Vagina (tissue), 2 donors: Measurements from ENCODE around the gene C1orf105. TPM values are rescaled to one million over a fixed set of nuclear protein-coding genes. Genes with fewer than 3 reads are reported as not detected.

ENCODE experiments used
- DNase-seq, 2 donors: peaks; one replicate each; pipeline ENCODE4 v3.0.0-alpha.2; 2017; ENCODE audit errors: extremely low spot score in 2 of 2
- H3K27ac ChIP-seq: fragments of 200-600 bp; sonication (generic); one replicate; pipeline ENCODE4 v1.5.1; 2019
- H3K27me3 ChIP-seq: fragments of 200-600 bp; sonication (generic); one replicate; pipeline ENCODE4 v1.5.1; 2019
- H3K36me3 ChIP-seq, 2 donors: fragments of 200-600 bp; sonication (generic); one replicate each; pipeline ENCODE4 v1.5.1; 2017 to 2019
- H3K4me1 ChIP-seq: fragments of 200-600 bp; sonication (generic); one replicate; pipeline ENCODE4 v1.5.1; 2019
- H3K4me3 ChIP-seq, 2 donors: fragments of 200-600 bp; sonication (generic); 1 replicate in 1 of 2; 2 replicates in 1 of 2; pipeline ENCODE4 v1.5.1; 2016 to 2019
- H3K9me3 ChIP-seq: fragments of 200-600 bp; sonication (generic); one replicate; pipeline ENCODE4 v1.5.1; 2019
- POLR2A ChIP-seq, 2 donors: fragments of 450-650 bp; IDR thresholded peaks; one replicate each; pipeline ENCODE4 v1.6.1; 2017; ENCODE audit warnings: antibody characterized with exemption in 2 of 2, mild to moderate bottlenecking in 2 of 2, moderate library complexity in 2 of 2
- POLR2AphosphoS5 ChIP-seq, 2 donors: sonication (generic); formaldehyde crosslinking; IDR thresholded peaks; one replicate each; pipeline ENCODE4 v1.9.0; 2017; ENCODE audit warnings: antibody characterized with exemption in 2 of 2, mild to moderate bottlenecking in 2 of 2, low read depth in 1 of 2; ENCODE audit not compliant: insufficient read depth in 1 of 2
- intact Hi-C: fragments of 100-400 bp; cut with DNase I; formaldehyde crosslinking; loops from one replicate; pipeline ENCODE4 v1.15.1; 2023
- total RNA-seq: library from RNA; depleted of rRNA; stranded (reverse); fragments of >200 nt; gene quantifications from one replicate; pipeline ENCODE4 v1.2.3, GENCODE V29; 2016
- TF ChIP-seq, protein P1 (sequence below), 3 experiments: fragments of 450-650 bp in 2 of 3; fragments of 200-600 bp in 1 of 3; sonication (generic) in 1 of 3; IDR thresholded peaks; one replicate each; pipeline ENCODE4 v1.5.1; 2017 to 2019; ENCODE audit warnings: antibody characterized with exemption in 3 of 3, mild to moderate bottlenecking in 2 of 3, moderate library complexity in 2 of 3

C1orf105 gene
- total RNA-seq, 1 donor from 2014 or later, result not detected

DNA sequence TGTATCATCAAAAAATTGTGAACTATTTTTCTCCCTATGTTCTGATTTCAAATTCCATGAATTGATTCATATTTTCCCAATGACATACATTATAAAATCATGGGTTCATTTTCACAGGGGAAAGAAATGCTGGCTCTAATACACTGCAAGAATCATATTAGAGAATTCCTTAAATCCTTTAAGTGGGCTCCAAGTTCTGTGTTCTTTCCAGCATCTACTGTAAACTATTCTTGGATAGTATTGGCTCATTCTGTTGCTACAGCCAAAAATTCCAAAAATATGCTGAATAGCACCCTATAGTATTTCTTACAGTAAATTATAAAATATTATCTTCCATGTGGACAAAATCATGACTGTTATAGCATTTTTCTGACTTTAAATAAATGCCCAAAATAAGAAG lies 19.0 kb upstream of the C1orf105 start:
- Histone ChIP-seq H3K4me1 (peaks cover 31% of the 10 kb centered on the region), H3K36me3 (no peaks in the 10 kb centered on the region), H3K27ac (no peak overlapping the region), H3K4me3 (no peak overlapping the region), H3K27me3 (no peaks in the 10 kb centered on the region), H3K9me3 (no peaks in the 10 kb centered on the region)
- DNase-seq, result no peak
- TF ChIP-seq POLR2AphosphoS5 (IDR thresholded peaks at IDR 0.05; ENCODE audit: insufficient read depth in 1 of 2, low read depth in 1 of 2) (no peak), POLR2A (IDR thresholded peaks at IDR 0.05) (no peak)
- TF ChIP-seq, protein P1, sequence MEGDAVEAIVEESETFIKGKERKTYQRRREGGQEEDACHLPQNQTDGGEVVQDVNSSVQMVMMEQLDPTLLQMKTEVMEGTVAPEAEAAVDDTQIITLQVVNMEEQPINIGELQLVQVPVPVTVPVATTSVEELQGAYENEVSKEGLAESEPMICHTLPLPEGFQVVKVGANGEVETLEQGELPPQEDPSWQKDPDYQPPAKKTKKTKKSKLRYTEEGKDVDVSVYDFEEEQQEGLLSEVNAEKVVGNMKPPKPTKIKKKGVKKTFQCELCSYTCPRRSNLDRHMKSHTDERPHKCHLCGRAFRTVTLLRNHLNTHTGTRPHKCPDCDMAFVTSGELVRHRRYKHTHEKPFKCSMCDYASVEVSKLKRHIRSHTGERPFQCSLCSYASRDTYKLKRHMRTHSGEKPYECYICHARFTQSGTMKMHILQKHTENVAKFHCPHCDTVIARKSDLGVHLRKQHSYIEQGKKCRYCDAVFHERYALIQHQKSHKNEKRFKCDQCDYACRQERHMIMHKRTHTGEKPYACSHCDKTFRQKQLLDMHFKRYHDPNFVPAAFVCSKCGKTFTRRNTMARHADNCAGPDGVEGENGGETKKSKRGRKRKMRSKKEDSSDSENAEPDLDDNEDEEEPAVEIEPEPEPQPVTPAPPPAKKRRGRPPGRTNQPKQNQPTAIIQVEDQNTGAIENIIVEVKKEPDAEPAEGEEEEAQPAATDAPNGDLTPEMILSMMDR (IDR thresholded peaks at IDR 0.05), result no peak
- intact Hi-C loops, result no loop called here

DNA sequence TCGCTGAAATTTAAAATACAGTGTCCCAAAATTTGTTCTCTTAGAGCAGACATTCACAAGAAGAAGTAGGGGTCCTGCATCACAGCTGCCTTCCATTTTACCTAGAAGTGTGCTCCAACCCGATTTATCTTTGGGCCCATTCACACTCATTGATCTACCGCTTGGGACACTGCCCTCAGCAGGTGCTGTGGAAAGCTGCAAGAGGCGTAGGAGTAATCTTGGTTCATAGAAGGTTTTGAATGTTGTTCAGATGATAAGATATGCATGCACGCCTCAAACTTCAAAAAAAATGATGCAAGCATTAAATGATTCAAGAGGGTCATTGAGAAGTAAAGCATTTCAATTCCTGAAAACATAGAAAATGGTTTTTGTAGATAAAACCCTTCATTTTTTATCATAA lies 18.6 kb upstream of the C1orf105 start:
- H3K9me3 ChIP-seq, result no peaks in the 10 kb centered on the region
- no peaks in the 10 kb centered on the region for H3K36me3 ChIP-seq
- TF ChIP-seq, protein P1 (IDR thresholded peaks at IDR 0.05), result no peak
- TF ChIP-seq POLR2AphosphoS5 (IDR thresholded peaks at IDR 0.05; ENCODE audit: insufficient read depth in 1 of 2, low read depth in 1 of 2), result no peak
- TF ChIP-seq POLR2A (IDR thresholded peaks at IDR 0.05), result no peak
- no peaks in the 10 kb centered on the region for H3K27me3 ChIP-seq
- intact Hi-C loops, result no loop called here
- H3K4me3 ChIP-seq, result no peak overlapping the region
- peaks cover 31% of the 10 kb centered on the region for H3K4me1 ChIP-seq
- no peak for DNase-seq
- no peak overlapping the region for H3K27ac ChIP-seq

DNA sequence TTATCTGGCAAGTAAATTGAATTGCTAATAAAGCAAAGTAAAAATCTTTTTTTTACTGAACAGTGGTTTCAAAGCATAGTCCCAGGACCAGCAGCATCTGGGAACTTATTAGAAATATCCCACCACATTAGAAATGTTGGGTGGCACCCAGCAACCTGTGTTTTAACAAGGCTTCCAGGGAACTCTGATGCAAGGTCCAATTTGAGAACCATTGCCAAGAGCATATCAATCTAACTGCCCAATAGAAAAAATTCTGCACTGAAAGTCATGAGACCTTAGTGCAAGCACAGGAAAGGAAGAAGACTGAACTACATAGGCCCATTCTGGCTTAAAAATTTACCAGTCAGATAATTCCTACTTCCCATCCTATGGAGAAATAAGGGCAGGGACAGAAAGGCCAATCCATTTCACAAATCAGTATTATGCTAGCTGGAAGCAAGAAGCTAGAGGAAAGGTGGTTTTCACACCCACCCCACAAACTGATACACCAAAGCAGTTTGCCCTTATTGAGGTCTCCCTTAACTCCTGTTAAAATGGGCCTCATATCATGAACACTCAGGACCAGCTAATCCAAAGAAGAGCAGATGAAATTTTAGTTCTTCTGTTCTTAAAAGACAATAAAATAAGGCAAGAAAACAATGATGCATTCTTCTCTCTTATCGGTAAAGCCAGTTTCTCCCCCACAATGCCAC lies 17.5 kb upstream of the C1orf105 start:
- Histone ChIP-seq H3K27me3 (no peaks in the 10 kb centered on the region), H3K9me3 (no peaks in the 10 kb centered on the region), H3K36me3 (no peaks in the 10 kb centered on the region), H3K4me3 (no peak overlapping the region), H3K27ac (no peak overlapping the region), H3K4me1 (peaks cover 26% of the 10 kb centered on the region)
- TF ChIP-seq POLR2AphosphoS5 (IDR thresholded peaks at IDR 0.05; ENCODE audit: insufficient read depth in 1 of 2, low read depth in 1 of 2), result no peak
- TF ChIP-seq POLR2A (IDR thresholded peaks at IDR 0.05), result no peak
- intact Hi-C loops, result no loop called here
- no peak for DNase-seq

DNA sequence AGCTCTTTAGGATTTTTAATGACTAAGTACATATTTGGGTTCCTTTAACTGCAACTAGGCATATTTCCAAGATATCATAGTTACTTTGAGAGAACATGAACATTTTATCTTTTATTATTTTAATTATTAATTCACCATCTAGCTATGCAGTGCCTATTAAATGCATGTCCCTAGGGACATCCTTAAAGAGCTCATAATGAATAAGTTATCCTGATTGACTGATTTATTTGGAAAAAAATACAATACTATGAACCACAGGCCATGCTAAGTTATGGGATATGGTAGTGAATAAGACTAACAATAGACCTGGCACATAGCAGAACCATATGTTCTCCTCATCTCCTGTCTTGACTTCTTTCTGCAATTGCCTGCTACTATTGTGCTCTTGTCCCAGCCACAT lies 16.4 kb upstream of the C1orf105 start:
- intact Hi-C loops, result no loop called here
- H3K9me3 ChIP-seq, result no peaks in the 10 kb centered on the region

DNA sequence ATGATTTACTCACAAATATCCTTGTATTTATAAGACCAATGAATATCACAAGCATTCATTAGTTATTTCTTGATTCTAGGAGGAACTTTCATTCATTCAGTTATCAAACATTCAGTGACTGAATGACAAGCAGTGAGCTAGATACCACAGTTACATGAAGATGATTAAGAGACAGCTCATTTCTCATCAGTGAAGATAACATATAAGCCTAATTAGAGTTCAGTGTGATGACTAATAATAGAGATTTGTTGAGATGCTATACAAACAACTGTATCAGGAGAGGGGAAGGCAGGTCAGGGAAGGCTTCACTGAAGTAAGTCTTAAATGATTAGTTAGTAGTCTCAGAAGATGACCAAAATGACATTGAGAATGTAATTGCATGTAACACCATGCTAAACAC lies 14.6 kb upstream of the C1orf105 start:
- no peak overlapping the region for H3K27ac ChIP-seq
- no peak for DNase-seq
- no peaks in the 10 kb centered on the region for H3K27me3 ChIP-seq
- H3K9me3 ChIP-seq, result no peaks in the 10 kb centered on the region
- H3K36me3 ChIP-seq, result no peaks in the 10 kb centered on the region
- intact Hi-C loops, result no loop called here
- TF ChIP-seq, protein P1 (IDR thresholded peaks at IDR 0.05), result no peak
- TF ChIP-seq POLR2A (IDR thresholded peaks at IDR 0.05) (no peak), POLR2AphosphoS5 (IDR thresholded peaks at IDR 0.05; ENCODE audit: insufficient read depth in 1 of 2, low read depth in 1 of 2) (no peak)
- no peaks in the 10 kb centered on the region for H3K4me1 ChIP-seq
- no peak overlapping the region for H3K4me3 ChIP-seq

More for the DNA sequence above, 16.4 kb upstream of the C1orf105 start:
- H3K4me1 ChIP-seq, result peaks cover 16% of the 10 kb centered on the region
- no peak overlapping the region for H3K4me3 ChIP-seq
- H3K27me3 ChIP-seq, result no peaks in the 10 kb centered on the region
- no peak for TF ChIP-seq POLR2AphosphoS5 (IDR thresholded peaks at IDR 0.05; ENCODE audit: insufficient read depth in 1 of 2, low read depth in 1 of 2)
- TF ChIP-seq, protein P1 (IDR thresholded peaks at IDR 0.05), result no peak
- TF ChIP-seq POLR2A (IDR thresholded peaks at IDR 0.05), result no peak
- no peak overlapping the region for H3K27ac ChIP-seq
- DNase-seq, result no peak
- no peaks in the 10 kb centered on the region for H3K36me3 ChIP-seq
